ENCODE measurements around the gene JMJD8. TPM values are rescaled to one million over a fixed set of nuclear protein-coding genes. Genes with fewer than 3 reads are reported as not detected.

JMJD8 gene
- total and polyA plus RNA-seq, 7 experiments from 2014 or later = 26.8 to 62.1 (median 43.2) TPM

DNA sequence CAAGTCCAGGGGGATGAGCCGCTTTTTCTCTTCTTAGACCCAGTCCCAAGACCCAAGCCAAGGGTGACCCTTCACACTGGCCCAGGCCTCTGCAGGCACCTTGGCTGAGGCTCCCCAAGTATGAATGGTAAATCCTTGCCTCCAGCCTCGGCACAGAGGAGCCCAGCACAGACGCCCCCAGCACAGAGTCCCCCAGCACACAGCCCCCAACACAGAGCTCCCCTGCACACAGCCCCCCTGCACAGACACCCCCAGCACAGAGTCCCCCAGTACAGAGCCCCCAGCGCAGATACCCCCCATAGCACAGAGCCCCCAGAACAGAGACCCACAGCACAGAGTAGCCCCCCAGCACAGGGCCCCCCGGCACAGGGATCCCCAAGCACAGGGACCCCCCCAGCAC, 43.5 kb downstream of the JMJD8 start:
- H3K4me3 Mint-ChIP-seq = peak overlapping the region in 9 of 10 donors; percentile 33 to 83 (median 64)
- DNase-seq (no peak), ATAC-seq (no peak)
- peak overlapping the region in 2 of 9 donors; percentile 30 to 70 for H3K27ac Mint-ChIP-seq
- Histone ChIP-seq H3K4me3 (ENCODE audit: low read length) (no peak overlapping the region), H3K36me3 (ENCODE audit: control insufficient read depth in 2 of 3, insufficient read depth in 3 of 3, low read length in 3 of 3) (peaks cover 0 to 3% (median 0%) of the 10 kb centered on the region in 3 experiments), H3K4me1 (ENCODE audit: control insufficient read depth in 2 of 2, insufficient read depth in 2 of 2, low read length in 2 of 2) (peaks cover 0 to 15% of the 10 kb centered on the region in 2 donors), H3K27me3 (ENCODE audit: control insufficient read depth in 2 of 2, insufficient read depth in 2 of 2, low read length in 2 of 2) (no peaks in the 10 kb centered on the region), H3K9me3 (ENCODE audit: control insufficient read depth in 2 of 3, low read length in 3 of 3) (no peaks in the 10 kb centered on the region), H3K27ac (ENCODE audit: low read depth, low read length) (no peak overlapping the region)
- H3K4me1 Mint-ChIP-seq = peaks cover 6 to 31% (median 18%) of the 10 kb centered on the region in 7 donors
- peaks cover 0 to 6% (median 0%) of the 10 kb centered on the region in 5 donors for H3K27me3 Mint-ChIP-seq
- no peaks in the 10 kb centered on the region for H3K36me3 Mint-ChIP-seq
- POLR2A ChIA-PET = no interaction called here
- peaks cover 0 to 7% (median 0%) of the 10 kb centered on the region in 11 donors for H3K9me3 Mint-ChIP-seq
- intact Hi-C loops (cut with micrococcal nuclease) = no loop called here
- CTCF ChIA-PET = no interaction called here

DNA sequence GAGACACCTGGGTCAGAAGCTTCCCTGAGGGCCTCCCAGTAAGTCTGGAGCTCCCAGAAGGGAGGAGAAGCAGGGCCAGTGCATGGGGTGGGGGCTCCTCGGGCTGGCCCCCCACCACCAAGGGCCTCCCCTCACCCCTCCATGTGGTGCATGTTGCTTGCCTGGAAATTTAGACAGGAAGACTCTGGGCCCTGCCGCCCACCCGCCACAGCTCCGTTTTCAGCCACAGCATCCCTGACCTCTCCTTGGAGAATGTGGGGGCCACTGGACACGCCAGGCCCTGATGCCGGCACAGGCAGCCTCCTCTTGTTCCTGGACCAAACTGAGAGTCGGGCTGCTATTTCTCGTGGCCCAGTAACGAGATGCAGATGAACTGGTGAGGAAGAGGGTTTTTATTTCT, 45.3 kb downstream of the JMJD8 start:
- ATAC-seq (no peak), DNase-seq (no peak)
- intact Hi-C loops (cut with micrococcal nuclease) = loop anchor here in 1 of 2 donors (5.0 kb wide), 1 partner anchor 72 kb away; the partner anchor contains the start of genes NHLRC4 and PIGQ
- Mint-ChIP-seq H3K27ac (peak overlapping the region in 3 of 9 donors; percentile 9 to 78 (median 28)), H3K27me3 (peaks cover 0 to 6% (median 0%) of the 10 kb centered on the region in 5 donors), H3K9me3 (peaks cover 0 to 7% (median 0%) of the 10 kb centered on the region in 11 donors), H3K4me3 (peak overlapping the region in 4 of 10 donors; percentile 17 to 50 (median 37)), H3K4me1 (peaks cover 0 to 21% (median 12%) of the 10 kb centered on the region in 7 donors), H3K36me3 (no peaks in the 10 kb centered on the region)
- Histone ChIP-seq H3K36me3 (ENCODE audit: control insufficient read depth in 2 of 3, insufficient read depth in 3 of 3, low read length in 3 of 3) (peaks cover 0 to 14% (median 0%) of the 10 kb centered on the region in 3 experiments), H3K9me3 (ENCODE audit: control insufficient read depth in 2 of 3, low read length in 3 of 3) (no peaks in the 10 kb centered on the region), H3K4me3 (ENCODE audit: low read length) (no peak overlapping the region), H3K27ac (ENCODE audit: low read depth, low read length) (no peak overlapping the region), H3K4me1 (ENCODE audit: control insufficient read depth in 2 of 2, insufficient read depth in 2 of 2, low read length in 2 of 2) (peaks cover 5 to 23% of the 10 kb centered on the region in 2 donors), H3K27me3 (ENCODE audit: control insufficient read depth in 2 of 2, insufficient read depth in 2 of 2, low read length in 2 of 2) (no peaks in the 10 kb centered on the region)
- ChIA-PET POLR2A (interaction anchor here (4.5 kb wide), 1 partner anchor 9 kb away, joined by 30 read pairs; the partner anchor contains the start of gene WDR90), CTCF (no interaction called here)

DNA sequence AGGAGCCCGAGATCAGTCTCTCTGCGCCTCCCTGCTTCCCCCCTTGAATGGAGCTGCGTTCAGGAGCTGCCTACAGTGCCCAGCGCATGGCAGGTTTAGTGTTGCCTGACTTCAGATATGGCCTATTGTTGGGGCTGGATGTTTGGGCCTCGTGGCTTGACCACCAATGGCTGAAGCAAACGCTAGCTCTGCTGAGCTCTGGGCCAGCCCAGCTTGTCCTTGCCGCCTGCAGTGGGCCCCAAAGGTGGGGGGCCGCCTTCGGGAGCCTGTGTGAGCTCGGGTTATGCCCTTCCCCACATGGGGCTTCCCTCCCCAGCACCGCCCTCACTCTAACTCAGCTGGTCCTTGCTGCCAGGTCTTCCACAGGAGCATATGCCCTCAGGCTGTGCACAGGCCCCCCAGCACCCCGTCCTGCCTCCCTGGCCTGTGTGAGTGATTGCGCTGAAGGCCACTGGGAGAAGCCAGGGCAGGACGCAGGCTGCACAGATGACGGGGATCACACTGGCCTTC, 46.0 kb downstream of the JMJD8 start:
- H3K9me3 ChIP-seq (ENCODE audit: control insufficient read depth in 2 of 3, low read length in 3 of 3) = no peaks in the 10 kb centered on the region
- peaks cover 0 to 6% (median 0%) of the 10 kb centered on the region in 5 donors for H3K27me3 Mint-ChIP-seq
- peaks cover 5 to 21% of the 10 kb centered on the region in 2 donors for H3K4me1 ChIP-seq (ENCODE audit: control insufficient read depth in 2 of 2, insufficient read depth in 2 of 2, low read length in 2 of 2)
- intact Hi-C loops (cut with micrococcal nuclease) = loop anchor here in 1 of 2 donors (5.0 kb wide), 1 partner anchor 71 kb away; the partner anchor contains the start of genes NHLRC4 and PIGQ
- peak overlapping the region in 1 of 9 donors; percentile 56 for H3K27ac Mint-ChIP-seq
- DNase-seq (no peak), ATAC-seq (no peak)
- CTCF ChIA-PET = interaction anchor here (1.1 kb wide), 1 partner anchor 30 kb away, joined by 3 read pairs; the partner anchor contains the start of gene RHOT2
- H3K27ac ChIP-seq (ENCODE audit: low read depth, low read length) = no peak overlapping the region
- peaks cover 0 to 7% (median 0%) of the 10 kb centered on the region in 11 donors for H3K9me3 Mint-ChIP-seq
- no peak overlapping the region for H3K4me3 ChIP-seq (ENCODE audit: low read length)
- no peaks in the 10 kb centered on the region for H3K27me3 ChIP-seq (ENCODE audit: control insufficient read depth in 2 of 2, insufficient read depth in 2 of 2, low read length in 2 of 2)
- peaks cover 0 to 16% (median 11%) of the 10 kb centered on the region in 7 donors for H3K4me1 Mint-ChIP-seq
- H3K36me3 Mint-ChIP-seq = no peaks in the 10 kb centered on the region
- H3K36me3 ChIP-seq (ENCODE audit: control insufficient read depth in 2 of 3, insufficient read depth in 3 of 3, low read length in 3 of 3) = peaks cover 0 to 16% (median 0%) of the 10 kb centered on the region in 3 experiments
- POLR2A ChIA-PET = interaction anchor here (4.5 kb wide), 1 partner anchor 10 kb away, joined by 30 read pairs; the partner anchor contains the start of gene WDR90
- peak overlapping the region in 7 of 10 donors; percentile 13 to 99 (median 92) for H3K4me3 Mint-ChIP-seq

DNA sequence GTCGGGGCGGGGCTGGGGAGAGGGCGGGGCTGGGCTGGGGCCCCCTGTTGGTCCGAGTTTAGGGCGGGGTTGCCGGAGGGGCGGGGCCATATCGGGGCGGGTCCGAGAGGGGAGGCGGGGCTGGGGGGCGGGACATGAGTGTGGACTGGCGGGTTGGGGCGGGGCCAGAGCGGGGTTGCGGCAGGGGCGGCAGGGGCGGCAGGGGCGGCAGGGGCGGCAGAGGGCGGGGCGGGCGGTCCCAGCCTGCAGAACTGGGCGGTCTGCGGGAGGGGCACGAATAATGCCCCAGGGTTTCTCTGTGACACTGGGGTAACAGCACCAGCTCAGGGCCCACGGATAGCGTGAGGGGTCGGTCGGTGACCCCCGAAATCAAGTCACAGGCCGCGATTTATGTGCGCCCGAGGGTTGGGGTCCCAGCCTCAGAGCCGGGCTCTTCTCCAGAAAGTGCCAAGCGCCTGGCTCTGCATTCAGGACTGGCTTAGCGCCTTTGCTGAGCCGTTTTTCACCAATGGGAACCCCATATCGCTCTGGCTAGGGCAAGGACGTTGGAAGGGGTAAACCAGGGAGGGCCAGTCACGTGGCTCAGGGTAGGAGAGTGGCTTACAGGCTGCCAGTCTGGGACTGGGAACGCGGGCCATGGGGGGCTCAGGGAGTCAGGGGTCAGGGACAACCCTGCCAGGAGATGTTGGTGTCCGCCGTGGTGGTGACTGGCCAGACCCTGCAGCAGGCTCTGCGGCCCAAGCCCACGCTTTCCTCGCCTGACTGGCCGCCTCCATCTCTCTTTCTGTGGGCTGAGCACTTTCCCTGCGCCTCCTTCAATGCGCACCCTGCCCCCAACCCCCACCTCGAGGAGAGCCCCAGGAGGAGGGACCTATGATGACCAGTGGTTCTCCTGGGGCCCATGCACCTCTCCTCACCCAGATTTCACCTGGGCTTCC, 46.8 kb downstream of the JMJD8 start:
- CTCF ChIA-PET = interaction anchor here (0.6 to 1.1 kb wide), 2 partner anchors 30 to 799 kb away, joined by 3 read pairs; partner anchors contain the start of gene RHOT2
- POLR2A ChIA-PET = interaction anchor here (1.2 to 4.5 kb wide), 9 partner anchors 11 to 1146 kb away, joined by 3 to 30 read pairs (median 5); partner anchors contain the start of genes NUBP2, RAB40C, RHOT2 and STUB1
- Histone ChIP-seq H3K27ac (ENCODE audit: low read depth, low read length) (peak overlapping the region; percentile 76), H3K27me3 (ENCODE audit: control insufficient read depth in 2 of 2, insufficient read depth in 2 of 2, low read length in 2 of 2) (no peaks in the 10 kb centered on the region), H3K9me3 (ENCODE audit: control insufficient read depth in 2 of 3, low read length in 3 of 3) (no peaks in the 10 kb centered on the region), H3K4me3 (ENCODE audit: low read length) (peak overlapping the region; percentile 99), H3K4me1 (ENCODE audit: control insufficient read depth in 2 of 2, insufficient read depth in 2 of 2, low read length in 2 of 2) (peaks cover 5 to 14% of the 10 kb centered on the region in 2 donors), H3K36me3 (ENCODE audit: control insufficient read depth in 2 of 3, insufficient read depth in 3 of 3, low read length in 3 of 3) (peaks cover 0 to 16% (median 0%) of the 10 kb centered on the region in 3 experiments)
- peaks cover 0 to 7% (median 0%) of the 10 kb centered on the region in 11 donors for H3K9me3 Mint-ChIP-seq
- peaks cover 0 to 13% (median 10%) of the 10 kb centered on the region in 7 donors for H3K4me1 Mint-ChIP-seq
- H3K27ac Mint-ChIP-seq = peak overlapping the region; percentile 97 to 99 (median 99)
- DNase-seq (peak in 2 of 9 donors; percentile 86 to 89), ATAC-seq (peak; percentile 84)
- intact Hi-C loops (cut with micrococcal nuclease) = loop anchor here (1.0 to 5.0 kb wide), 6 partner anchors 23 to 403 kb away; partner anchors contain the start of genes CHTF18 (in 1 of the 2), DECR2 (in 1 of the 2), FAM234A (in 1 of the 2) and NHLRC4 (in 1 of the 2)
- H3K36me3 Mint-ChIP-seq = no peaks in the 10 kb centered on the region
- peak overlapping the region; percentile 92 to 99 (median 98) for H3K4me3 Mint-ChIP-seq
- peaks cover 0 to 6% (median 0%) of the 10 kb centered on the region in 5 donors for H3K27me3 Mint-ChIP-seq

DNA sequence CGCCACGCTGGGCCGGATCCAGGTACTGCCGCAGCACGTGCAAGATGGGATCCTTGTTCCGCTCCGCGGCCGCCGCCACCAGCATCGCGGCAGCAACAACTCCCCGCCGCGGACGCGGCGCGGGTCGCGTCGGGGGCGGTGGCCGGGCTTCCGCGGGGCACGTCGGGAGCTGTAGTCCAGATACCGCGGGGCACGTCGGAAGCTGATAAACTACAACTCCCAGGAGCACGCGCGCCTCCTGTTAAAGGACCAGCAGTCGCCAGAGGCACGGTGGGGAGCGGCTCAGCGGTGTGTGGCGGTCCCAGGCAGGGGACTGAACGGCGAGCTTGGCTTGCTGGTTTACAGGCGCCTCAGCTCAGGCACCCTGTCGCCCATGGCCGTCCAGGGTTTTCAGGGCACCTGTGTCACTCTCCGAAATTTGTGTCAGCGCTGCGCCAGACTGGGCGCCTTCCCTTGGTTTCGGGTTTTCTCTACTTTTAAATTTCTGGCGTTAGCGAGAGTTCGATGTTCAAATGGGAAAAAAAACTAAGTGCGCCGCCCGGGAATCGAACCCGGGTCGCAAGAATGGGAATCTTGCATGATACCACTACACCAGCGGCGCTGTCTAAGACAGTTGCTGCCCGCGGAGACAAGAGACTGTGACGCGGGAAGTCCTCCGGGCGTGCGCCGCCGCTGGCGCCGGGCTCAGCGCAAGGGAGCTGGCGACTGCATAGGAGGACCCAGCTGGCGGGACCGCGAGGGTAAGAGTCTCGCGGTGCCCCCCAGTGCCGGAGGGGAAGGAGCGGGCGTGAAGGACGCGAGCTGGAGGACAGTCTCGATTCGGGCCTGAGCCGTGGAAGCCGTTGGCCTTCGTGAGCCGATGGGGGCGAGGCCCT, 47.7 kb downstream of the JMJD8 start, which contains the start of gene METTL26:
Gene METTL26 (minus strand): TSS at position 100 of the 875 bp plus-strand sequence. CDS start 15 bp downstream, at position 85.
- Mint-ChIP-seq H3K9me3 (peaks cover 0 to 7% (median 0%) of the 10 kb centered on the region in 11 donors), H3K4me1 (peaks cover 0 to 13% (median 10%) of the 10 kb centered on the region in 7 donors)
- intact Hi-C loops (cut with micrococcal nuclease) = loop anchor here (1.0 to 5.0 kb wide), 16 partner anchors 13 to 673 kb away; partner anchors contain the start of genes CAPN15 (in 2 of the 2), DECR2 (in 2 of the 2), JMJD8 (in 2 of the 2) and RHOT2 (in 2 of the 2)

More for the DNA sequence above, 47.7 kb downstream of the JMJD8 start, which contains the start of gene METTL26:
- no peaks in the 10 kb centered on the region for H3K9me3 ChIP-seq (ENCODE audit: control insufficient read depth in 2 of 3, low read length in 3 of 3)
- ATAC-seq = peak; percentile 90
- H3K4me1 ChIP-seq (ENCODE audit: control insufficient read depth in 2 of 2, insufficient read depth in 2 of 2, low read length in 2 of 2) = peaks cover 5 to 14% of the 10 kb centered on the region in 2 donors
- Mint-ChIP-seq H3K27me3 (peaks cover 0 to 6% (median 0%) of the 10 kb centered on the region in 5 donors), H3K36me3 (no peaks in the 10 kb centered on the region), H3K4me3 (peak within 1 kb of the TSS; percentile 92 to 99 (median 98)), H3K27ac (peak within 1 kb of the TSS; percentile 97 to 99 (median 99))
- peak within 1 kb of the TSS; percentile 99 for H3K4me3 ChIP-seq (ENCODE audit: low read length)
- ChIA-PET POLR2A (interaction anchor here (0.6 to 4.5 kb wide), 15 partner anchors 12 to 1147 kb away, joined by 3 to 30 read pairs (median 5); partner anchors contain the start of genes CAPN15, NHLRC4, NUBP2 and PIGQ), CTCF (interaction anchor here (0.6 to 0.7 kb wide), 2 partner anchors 19 to 800 kb away, joined by 3 read pairs; no protein-coding TSS in a partner anchor)
- DNase-seq = peak; percentile 91 to 98 (median 94)
- H3K27ac ChIP-seq (ENCODE audit: low read depth, low read length) = peak within 1 kb of the TSS; percentile 76
- H3K27me3 ChIP-seq (ENCODE audit: control insufficient read depth in 2 of 2, insufficient read depth in 2 of 2, low read length in 2 of 2) = no peaks in the 10 kb centered on the region
- peaks cover 0 to 16% (median 0%) of the 10 kb centered on the region in 3 experiments for H3K36me3 ChIP-seq (ENCODE audit: control insufficient read depth in 2 of 3, insufficient read depth in 3 of 3, low read length in 3 of 3)

Measured in naive thymus-derived CD4-positive, alpha-beta T cell (primary cell).